Mesothelial cell of epicardium (in vitro differentiated cells): Measurements from ENCODE around the gene TMEM263. TPM values are rescaled to one million over a fixed set of nuclear protein-coding genes. Genes with fewer than 3 reads are reported as not detected.

Experiments used
- DNase-seq, 2 experiments: peaks; one replicate each; pipeline ENCODE4 v3.0.0; 2021; ENCODE audit warnings: low spot score in 2 of 2; ENCODE audit not compliant: unreplicated experiment in 2 of 2
- H3K27ac Mint-ChIP-seq: 2 replicates; pipeline ENCODE4 v1.8.0; 2021; ENCODE audit warnings: mixed read lengths
- H3K27me3 Mint-ChIP-seq: 2 replicates; pipeline ENCODE4 v1.8.0; 2021; ENCODE audit warnings: low read depth, mixed read lengths
- H3K36me3 Mint-ChIP-seq: 2 replicates; pipeline ENCODE4 v1.8.0; 2021; ENCODE audit warnings: mixed read lengths
- H3K4me1 Mint-ChIP-seq: 2 replicates; pipeline ENCODE4 v1.8.0; 2021; ENCODE audit warnings: mixed read lengths
- H3K4me3 Mint-ChIP-seq: 2 replicates; pipeline ENCODE4 v1.8.0; 2021; ENCODE audit warnings: mild to moderate bottlenecking, moderate library complexity, mixed read lengths
- H3K9me3 Mint-ChIP-seq: 2 replicates; pipeline ENCODE4 v1.8.0; 2021; ENCODE audit warnings: mixed read lengths
- total RNA-seq: library from RNA; stranded (reverse); gene quantifications from 3 replicates; pipeline ENCODE4 v1.2.1, GENCODE V29; 2021
- TF ChIP-seq, protein P1 (sequence below): fragments of 200-600 bp; sonication (generic); IDR thresholded peaks from one replicate; pipeline ENCODE4 v1.5.0; 2021; ENCODE audit warnings: antibody characterized with exemption; ENCODE audit not compliant: unreplicated experiment

TMEM263 gene
- total RNA-seq, 1 donor from 2014 or later = 76.1 TPM

- H3K4me3 Mint-ChIP-seq = no peak overlapping the region
- H3K27me3 Mint-ChIP-seq = no peaks in the 10 kb centered on the region
- no peak overlapping the region for H3K27ac Mint-ChIP-seq
- H3K4me1 Mint-ChIP-seq = peaks cover 25% of the 10 kb centered on the region
- TF ChIP-seq, protein P1, sequence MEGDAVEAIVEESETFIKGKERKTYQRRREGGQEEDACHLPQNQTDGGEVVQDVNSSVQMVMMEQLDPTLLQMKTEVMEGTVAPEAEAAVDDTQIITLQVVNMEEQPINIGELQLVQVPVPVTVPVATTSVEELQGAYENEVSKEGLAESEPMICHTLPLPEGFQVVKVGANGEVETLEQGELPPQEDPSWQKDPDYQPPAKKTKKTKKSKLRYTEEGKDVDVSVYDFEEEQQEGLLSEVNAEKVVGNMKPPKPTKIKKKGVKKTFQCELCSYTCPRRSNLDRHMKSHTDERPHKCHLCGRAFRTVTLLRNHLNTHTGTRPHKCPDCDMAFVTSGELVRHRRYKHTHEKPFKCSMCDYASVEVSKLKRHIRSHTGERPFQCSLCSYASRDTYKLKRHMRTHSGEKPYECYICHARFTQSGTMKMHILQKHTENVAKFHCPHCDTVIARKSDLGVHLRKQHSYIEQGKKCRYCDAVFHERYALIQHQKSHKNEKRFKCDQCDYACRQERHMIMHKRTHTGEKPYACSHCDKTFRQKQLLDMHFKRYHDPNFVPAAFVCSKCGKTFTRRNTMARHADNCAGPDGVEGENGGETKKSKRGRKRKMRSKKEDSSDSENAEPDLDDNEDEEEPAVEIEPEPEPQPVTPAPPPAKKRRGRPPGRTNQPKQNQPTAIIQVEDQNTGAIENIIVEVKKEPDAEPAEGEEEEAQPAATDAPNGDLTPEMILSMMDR = no peak
- H3K9me3 Mint-ChIP-seq = no peaks in the 10 kb centered on the region
- no peak for DNase-seq
- peaks cover 20% of the 10 kb centered on the region for H3K36me3 Mint-ChIP-seq
Measured at GRCh38 chr12:106980944-106981343, 25.2 kb downstream of the TMEM263 start.

GRCh38 chr12:106981788-106982187 is 26.1 kb downstream of the TMEM263 start:
- Mint-ChIP-seq H3K4me3 (no peak overlapping the region), H3K4me1 (peaks cover 33% of the 10 kb centered on the region), H3K27me3 (no peaks in the 10 kb centered on the region), H3K9me3 (no peaks in the 10 kb centered on the region), H3K27ac (no peak overlapping the region), H3K36me3 (peaks cover 20% of the 10 kb centered on the region)
- no peak for DNase-seq
- TF ChIP-seq, protein P1 = no peak

DNA sequence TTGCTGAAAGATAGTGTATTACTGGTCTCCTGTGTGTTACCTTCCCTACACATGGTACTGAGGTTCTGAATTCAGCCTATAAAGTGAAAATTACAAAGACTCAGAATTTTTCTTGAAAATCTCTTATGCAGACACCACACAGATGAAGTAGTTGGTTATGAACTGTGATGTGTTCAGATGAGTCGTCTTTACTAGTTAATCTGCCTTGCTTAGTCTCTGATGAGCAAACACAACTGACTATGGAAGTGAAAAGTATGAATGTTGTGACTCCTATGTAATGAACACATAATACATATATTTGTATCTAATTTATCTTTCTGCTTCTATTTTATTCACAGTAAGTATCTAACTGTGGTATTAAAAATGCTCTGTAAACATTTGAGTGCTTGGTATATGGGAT is 26.5 kb downstream of the TMEM263 start:
- Mint-ChIP-seq H3K36me3 (peaks cover 20% of the 10 kb centered on the region), H3K4me3 (no peak overlapping the region), H3K9me3 (no peaks in the 10 kb centered on the region), H3K27ac (no peak overlapping the region), H3K4me1 (peaks cover 33% of the 10 kb centered on the region), H3K27me3 (no peaks in the 10 kb centered on the region)
- no peak for DNase-seq
- TF ChIP-seq, protein P1 = no peak

DNA sequence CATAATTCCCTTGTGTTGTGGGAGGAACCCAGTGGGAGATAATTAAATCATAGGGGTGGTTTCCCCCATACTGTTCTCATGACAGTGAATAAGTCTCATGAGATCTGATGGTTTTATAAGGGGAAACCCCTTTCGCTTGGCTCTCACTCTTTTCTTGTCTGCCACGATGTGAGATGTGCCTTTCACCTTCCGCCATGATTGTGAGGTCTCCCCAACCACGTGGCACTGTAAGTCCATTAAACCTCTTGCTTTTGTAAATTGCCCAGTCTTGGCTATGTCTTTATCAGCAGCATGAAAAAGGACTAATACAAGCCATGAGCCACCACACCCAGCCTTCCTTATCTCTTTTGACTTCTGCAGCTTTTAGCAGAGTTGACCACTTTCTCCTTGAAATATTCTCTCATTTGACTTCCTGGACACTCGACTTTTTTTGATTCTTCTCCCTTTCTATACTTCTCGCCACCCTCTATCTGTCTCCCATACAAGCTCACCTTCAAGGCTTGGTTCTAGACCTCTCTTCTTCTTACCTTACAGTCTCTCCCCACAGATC is 29.0 kb downstream of the TMEM263 start:
- TF ChIP-seq, protein P1 = no peak
- H3K4me1 Mint-ChIP-seq = peaks cover 25% of the 10 kb centered on the region

GRCh38 chr12:106985479-106985878 is 29.8 kb downstream of the TMEM263 start:
- H3K27ac Mint-ChIP-seq = no peak overlapping the region

More for the DNA sequence above, 29.0 kb downstream of the TMEM263 start:
- Mint-ChIP-seq H3K4me3 (no peak overlapping the region), H3K9me3 (no peaks in the 10 kb centered on the region), H3K27me3 (no peaks in the 10 kb centered on the region), H3K27ac (no peak overlapping the region), H3K36me3 (peaks cover 18% of the 10 kb centered on the region)
- no peak for DNase-seq

More at GRCh38 chr12:106985479-106985878, 29.8 kb downstream of the TMEM263 start:
- Mint-ChIP-seq H3K4me1 (peaks cover 25% of the 10 kb centered on the region), H3K9me3 (no peaks in the 10 kb centered on the region), H3K27me3 (no peaks in the 10 kb centered on the region), H3K36me3 (peaks cover 18% of the 10 kb centered on the region), H3K4me3 (peak overlapping the region; percentile 92)
- TF ChIP-seq, protein P1 = no peak
- DNase-seq = no peak
